Trophoblast cell (in vitro differentiated cells and primary cell): Measurements from ENCODE around the gene SPATS2L.
A peak's percentile ranks its signal among the peaks of the same experiment; 100 is the strongest.

Experiments
- DNase-seq, 2 donors: peaks; one replicate each; pipeline ENCODE4 v3.0.0-alpha.2; 2016
- H2AFZ ChIP-seq: 2 replicates; pipeline ENCODE4 v1.6.1; 2013; ENCODE audit warnings: low read length, moderate library complexity, mild to moderate bottlenecking; ENCODE audit not compliant: insufficient read depth, poor library complexity
- H2AK5ac ChIP-seq: 2 replicates; pipeline ENCODE4 v1.6.1; 2013; ENCODE audit warnings: mild to moderate bottlenecking, low read length
- H2BK120ac ChIP-seq: 2 replicates; pipeline ENCODE4 v1.6.1; 2013; ENCODE audit warnings: low read length, mild to moderate bottlenecking, moderate library complexity; ENCODE audit not compliant: insufficient read depth, poor library complexity
- H2BK12ac ChIP-seq: 2 replicates; pipeline ENCODE4 v1.6.1; 2013; ENCODE audit warnings: mild to moderate bottlenecking, low read length, moderate library complexity
- H2BK5ac ChIP-seq: 2 replicates; pipeline ENCODE4 v1.6.1; 2013; ENCODE audit warnings: low read length, low read depth, moderate library complexity, mild to moderate bottlenecking; ENCODE audit not compliant: poor library complexity
- H3K14ac ChIP-seq: 2 replicates; pipeline ENCODE4 v1.6.1; 2013; ENCODE audit warnings: mild to moderate bottlenecking, low read length
- H3K18ac ChIP-seq: 2 replicates; pipeline ENCODE4 v1.6.1; 2013; ENCODE audit warnings: mild to moderate bottlenecking, low read length
- H3K23ac ChIP-seq: 2 replicates; pipeline ENCODE4 v1.6.1; 2013; ENCODE audit warnings: low read length
- H3K27ac ChIP-seq: 2 replicates; pipeline ENCODE4 v1.5.1; 2013; ENCODE audit warnings: low read depth, mild to moderate bottlenecking, inconsistent platforms, low read length, moderate library complexity
- H3K27me3 ChIP-seq: 2 replicates; pipeline ENCODE4 v1.6.1; 2013; ENCODE audit warnings: inconsistent platforms, mild to moderate bottlenecking, low read length, moderate library complexity; ENCODE audit not compliant: insufficient read depth
- H3K36me3 ChIP-seq, 2 experiments: 1 replicate in 1 of 2; 2 replicates in 1 of 2; pipeline ENCODE4 v1.6.1; 2013; ENCODE audit warnings: low read length in 2 of 2, mild to moderate bottlenecking in 2 of 2, moderate library complexity in 1 of 2; ENCODE audit not compliant: insufficient read depth in 2 of 2, control insufficient read depth in 1 of 2
- H3K4ac ChIP-seq: 2 replicates; pipeline ENCODE4 v1.6.1; 2013; ENCODE audit warnings: low read depth, mild to moderate bottlenecking, low read length, moderate library complexity
- H3K4me1 ChIP-seq, 2 experiments: 1 replicate in 1 of 2; 2 replicates in 1 of 2; pipeline ENCODE4 v1.6.1; 2013; ENCODE audit warnings: low read length in 2 of 2, mild to moderate bottlenecking in 2 of 2, moderate library complexity in 1 of 2; ENCODE audit not compliant: insufficient read depth in 2 of 2, control insufficient read depth in 1 of 2
- H3K4me2 ChIP-seq: 2 replicates; pipeline ENCODE4 v1.6.1; 2013; ENCODE audit warnings: inconsistent platforms, mild to moderate bottlenecking, low read length, moderate library complexity
- H3K4me3 ChIP-seq: 2 replicates; pipeline ENCODE4 v1.5.1; 2013; ENCODE audit warnings: mild to moderate bottlenecking, low read depth, low read length, inconsistent platforms
- H3K79me1 ChIP-seq: one replicate; pipeline ENCODE4 v1.6.1; 2013; ENCODE audit warnings: low read length
- H3K79me2 ChIP-seq: 2 replicates; pipeline ENCODE4 v1.6.1; 2013; ENCODE audit warnings: low read length, mild to moderate bottlenecking; ENCODE audit not compliant: control insufficient read depth, insufficient read depth, poor library complexity
- H3K9ac ChIP-seq: 2 replicates; pipeline ENCODE4 v1.6.1; 2013; ENCODE audit warnings: mild to moderate bottlenecking, low read length
- H3K9me3 ChIP-seq: 2 replicates; pipeline ENCODE4 v1.6.1; 2013; ENCODE audit warnings: low read depth, mild to moderate bottlenecking, control low read depth, inconsistent platforms, low read length; ENCODE audit not compliant: insufficient read depth
- H4K12ac ChIP-seq: 2 replicates; pipeline ENCODE4 v1.6.1; 2013; ENCODE audit warnings: low read depth, mild to moderate bottlenecking, low read length, moderate library complexity
- H4K8ac ChIP-seq: 2 replicates; pipeline ENCODE4 v1.6.1; 2013; ENCODE audit warnings: low read depth, mild to moderate bottlenecking, low read length, moderate library complexity
- H4K91ac ChIP-seq: one replicate; pipeline ENCODE4 v1.6.1; 2013; ENCODE audit warnings: low read depth, mild to moderate bottlenecking, low read length, moderate library complexity
- WGBS: extraction: QIAGEN DNeasy Blood & Tissue Kit; methylation state at CpG from one replicate; pipeline ENCODE4 v1.1.7; 2013; ENCODE audit warnings: missing lambda C conversion rate; ENCODE audit not compliant: insufficient read length, insufficient coverage; ENCODE audit errors: extremely low coverage; 5-methylcytosine and 5-hydroxymethylcytosine counted together

SPATS2L gene

DNA sequence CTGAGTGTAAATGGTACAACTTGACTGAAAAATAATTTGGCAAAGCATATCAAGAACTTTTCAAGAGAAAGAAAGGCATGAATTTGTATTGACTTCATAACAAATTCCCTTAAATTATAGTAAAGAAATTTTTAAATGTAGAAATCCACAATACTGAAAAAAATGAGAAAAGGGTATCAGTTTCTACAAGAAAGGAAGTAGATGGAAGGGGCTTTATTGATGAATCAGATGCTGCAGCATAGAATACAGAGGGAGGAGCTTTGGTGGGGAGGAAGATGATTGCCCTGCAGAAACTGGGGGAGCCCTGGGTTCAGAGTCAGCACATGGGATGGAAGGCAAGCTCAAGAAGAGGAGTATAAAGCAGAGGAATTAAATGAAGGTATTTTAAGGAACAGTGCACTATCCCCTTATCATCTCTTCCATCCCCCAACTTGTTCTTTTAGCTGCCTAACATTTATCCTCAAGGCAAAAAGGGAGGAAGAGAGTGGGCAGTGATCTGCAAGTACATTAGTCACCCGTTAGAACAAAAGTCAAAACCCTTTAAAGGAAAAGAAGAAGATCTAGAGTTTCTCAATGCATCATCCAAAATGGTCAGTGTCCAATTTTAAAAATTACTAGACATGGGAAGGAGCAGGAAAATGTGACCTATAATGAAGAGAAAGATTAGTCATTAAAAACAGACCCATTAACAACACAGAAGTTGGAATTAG is 125.7 kb downstream of the SPATS2L start:
- H4K12ac ChIP-seq, result no peak overlapping the region
- no peak overlapping the region for H3K14ac ChIP-seq
- no peak for DNase-seq
- no peak overlapping the region for H3K18ac ChIP-seq
- H3K9ac ChIP-seq, result no peak overlapping the region
- H3K27me3 ChIP-seq, result no peaks in the 10 kb centered on the region
- H2BK5ac ChIP-seq, result no peak overlapping the region
- H3K79me2 ChIP-seq, result no peaks in the 10 kb centered on the region
- H2AK5ac ChIP-seq, result no peak overlapping the region
- no CpG with 5 or more reads among the region's 1 CpG for WGBS
- H3K4me3 ChIP-seq, result no peak overlapping the region
- no peak overlapping the region for H3K27ac ChIP-seq
- no peak overlapping the region for H4K8ac ChIP-seq
- no peak overlapping the region for H2BK12ac ChIP-seq
- no peaks in the 10 kb centered on the region for H3K9me3 ChIP-seq
- no peaks in the 10 kb centered on the region for H3K4me1 ChIP-seq
- no peak overlapping the region for H3K4me2 ChIP-seq
- peaks cover 2% of the 10 kb centered on the region for H3K79me1 ChIP-seq
- no peak overlapping the region for H2BK120ac ChIP-seq
- H3K23ac ChIP-seq, result no peak overlapping the region
- no peak overlapping the region for H4K91ac ChIP-seq
- no peak overlapping the region for H3K4ac ChIP-seq
- peaks cover 5 to 13% of the 10 kb centered on the region in 2 experiments for H3K36me3 ChIP-seq
- H2AFZ ChIP-seq, result no peak overlapping the region

DNA sequence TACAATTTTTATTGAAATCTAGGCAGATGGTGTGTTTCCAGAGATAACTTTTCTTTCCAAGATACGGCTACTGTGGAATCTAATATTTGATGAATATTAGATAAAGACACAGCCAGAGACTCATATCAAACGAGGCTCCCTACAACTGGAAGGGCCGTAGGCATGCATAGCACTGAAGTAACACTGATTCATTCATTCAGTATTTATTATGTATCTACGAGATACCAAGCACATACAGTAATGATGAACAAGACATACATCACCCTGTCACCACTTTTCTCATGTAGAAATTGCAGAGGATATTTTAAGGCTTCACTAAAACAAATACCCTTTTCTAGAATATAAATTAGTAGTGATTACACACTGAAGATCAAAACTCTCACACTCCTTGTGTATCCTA is 128.9 kb downstream of the SPATS2L start:
- Histone ChIP-seq H2AK5ac (no peak overlapping the region), H2BK5ac (no peak overlapping the region), H3K27ac (no peak overlapping the region), H3K79me2 (no peaks in the 10 kb centered on the region), H3K9ac (no peak overlapping the region), H3K79me1 (no peaks in the 10 kb centered on the region), H3K27me3 (no peaks in the 10 kb centered on the region), H3K23ac (no peak overlapping the region), H3K4me2 (no peak overlapping the region), H2BK12ac (no peak overlapping the region), H2BK120ac (no peak overlapping the region), H2AFZ (no peak overlapping the region), H3K14ac (no peak overlapping the region), H3K4ac (no peak overlapping the region), H4K8ac (no peak overlapping the region), H3K9me3 (no peaks in the 10 kb centered on the region), H3K4me3 (no peak overlapping the region), H3K4me1 (no peaks in the 10 kb centered on the region), H3K18ac (no peak overlapping the region), H4K12ac (no peak overlapping the region), H3K36me3 (peaks cover 8 to 22% of the 10 kb centered on the region in 2 experiments), H4K91ac (no peak overlapping the region)
- no CpG with 5 or more reads among the region's 4 CpGs for WGBS
- DNase-seq, result peak in 1 of 2 donors; percentile 3

DNA sequence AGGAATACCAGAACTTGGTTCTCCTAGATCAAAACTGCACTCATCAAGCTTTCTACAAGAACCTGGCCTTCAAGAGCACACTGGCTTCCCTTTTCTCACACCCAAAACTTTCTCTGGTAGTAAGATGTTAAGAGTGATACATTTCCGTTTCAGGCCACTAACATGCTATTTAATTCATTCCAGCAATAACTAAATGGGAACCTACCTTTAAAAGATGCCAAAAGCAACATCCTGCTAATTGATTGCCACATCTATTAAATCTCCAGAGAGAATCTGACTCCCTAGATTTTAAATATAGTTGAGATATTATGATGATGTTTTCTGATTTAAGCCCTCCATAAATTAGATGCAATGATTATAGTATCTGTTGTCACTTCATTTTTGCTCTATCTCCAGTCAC is 131.8 kb downstream of the SPATS2L start:
- no peaks in the 10 kb centered on the region for H3K79me2 ChIP-seq
- no peak overlapping the region for H3K23ac ChIP-seq
- no peaks in the 10 kb centered on the region for H3K4me1 ChIP-seq
- no peak overlapping the region for H3K27ac ChIP-seq
- H3K18ac ChIP-seq, result no peak overlapping the region
- no peak overlapping the region for H3K4me3 ChIP-seq
- H4K8ac ChIP-seq, result no peak overlapping the region
- DNase-seq, result no peak
- no peak overlapping the region for H3K4ac ChIP-seq
- H4K12ac ChIP-seq, result no peak overlapping the region
- no peak overlapping the region for H4K91ac ChIP-seq
- no peaks in the 10 kb centered on the region for H3K9me3 ChIP-seq
- no CpG with 5 or more reads among the region's 1 CpG for WGBS
- no peak overlapping the region for H3K14ac ChIP-seq
- no peak overlapping the region for H3K4me2 ChIP-seq
- H2BK12ac ChIP-seq, result no peak overlapping the region
- H3K9ac ChIP-seq, result no peak overlapping the region
- no peak overlapping the region for H2AK5ac ChIP-seq
- no peak overlapping the region for H2BK5ac ChIP-seq
- peaks cover 8 to 26% of the 10 kb centered on the region in 2 experiments for H3K36me3 ChIP-seq
- no peak overlapping the region for H2AFZ ChIP-seq
- H3K27me3 ChIP-seq, result no peaks in the 10 kb centered on the region
- H3K79me1 ChIP-seq, result no peaks in the 10 kb centered on the region
- no peak overlapping the region for H2BK120ac ChIP-seq

DNA sequence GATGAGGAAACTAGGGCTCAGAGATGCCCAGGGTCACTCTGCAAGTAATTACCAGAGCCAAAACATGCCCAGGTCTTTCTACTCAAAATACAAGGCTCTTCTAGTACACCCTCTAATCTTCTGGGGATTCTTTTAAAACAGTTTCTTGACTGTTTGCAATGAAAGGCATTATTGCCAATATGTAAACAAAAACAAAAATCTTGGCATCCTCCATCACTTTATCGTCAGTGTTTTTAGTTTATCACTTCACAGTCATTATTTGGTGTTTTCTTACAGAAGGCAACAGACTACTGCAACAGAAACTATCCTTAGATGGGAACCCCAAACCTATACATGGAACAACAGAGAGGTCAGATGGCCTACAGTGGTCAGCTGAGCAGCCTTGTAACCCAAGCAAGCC is 132.4 kb downstream of the SPATS2L start:
- Histone ChIP-seq H4K8ac (no peak overlapping the region), H3K79me1 (no peaks in the 10 kb centered on the region), H3K27me3 (no peaks in the 10 kb centered on the region), H3K4ac (no peak overlapping the region), H3K23ac (no peak overlapping the region), H2BK12ac (no peak overlapping the region), H3K36me3 (peaks cover 8 to 31% of the 10 kb centered on the region in 2 experiments), H2AK5ac (no peak overlapping the region), H3K4me2 (no peak overlapping the region), H2BK5ac (no peak overlapping the region), H3K9me3 (no peaks in the 10 kb centered on the region), H3K18ac (no peak overlapping the region), H3K9ac (no peak overlapping the region), H3K4me1 (no peaks in the 10 kb centered on the region), H2AFZ (no peak overlapping the region), H4K91ac (no peak overlapping the region), H4K12ac (no peak overlapping the region), H3K27ac (no peak overlapping the region), H3K4me3 (no peak overlapping the region), H3K79me2 (no peaks in the 10 kb centered on the region), H3K14ac (no peak overlapping the region), H2BK120ac (no peak overlapping the region)
- no peak for DNase-seq
- WGBS, result no CpG with 5 or more reads among the region's 1 CpG
